Measurements from ENCODE around the gene SYP.

DNA sequence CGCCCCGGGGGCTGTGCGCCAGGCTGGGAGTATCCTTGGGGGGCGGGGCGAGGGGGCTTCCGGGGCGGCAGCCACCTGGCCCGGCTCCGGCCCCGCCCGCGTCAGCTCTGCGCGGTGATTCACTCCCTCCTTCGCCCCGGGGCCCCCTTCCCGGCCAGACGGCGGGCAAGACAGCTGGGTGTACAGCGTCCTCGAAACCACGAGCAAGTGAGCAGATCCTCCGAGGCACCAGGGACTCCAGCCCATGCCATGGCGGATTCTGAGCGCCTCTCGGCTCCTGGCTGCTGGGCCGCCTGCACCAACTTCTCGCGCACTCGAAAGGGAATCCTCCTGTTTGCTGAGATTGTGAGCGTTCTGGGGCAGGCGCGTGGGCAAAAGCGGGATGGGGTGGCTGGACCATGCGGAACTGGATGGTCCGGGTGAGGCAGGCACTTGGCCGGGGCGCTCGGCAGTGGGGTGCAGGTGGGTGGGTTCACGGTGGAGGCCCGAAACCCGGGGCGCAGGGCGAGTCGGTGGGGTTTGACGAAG, 28.2 kb downstream of the SYP start, which contains the start of gene PLP2:
- TF ChIP-seq POLR2A (IDR thresholded peaks at IDR 0.05; ENCODE audit: low read depth, low read length), result no peak
- TF ChIP-seq, protein P1, sequence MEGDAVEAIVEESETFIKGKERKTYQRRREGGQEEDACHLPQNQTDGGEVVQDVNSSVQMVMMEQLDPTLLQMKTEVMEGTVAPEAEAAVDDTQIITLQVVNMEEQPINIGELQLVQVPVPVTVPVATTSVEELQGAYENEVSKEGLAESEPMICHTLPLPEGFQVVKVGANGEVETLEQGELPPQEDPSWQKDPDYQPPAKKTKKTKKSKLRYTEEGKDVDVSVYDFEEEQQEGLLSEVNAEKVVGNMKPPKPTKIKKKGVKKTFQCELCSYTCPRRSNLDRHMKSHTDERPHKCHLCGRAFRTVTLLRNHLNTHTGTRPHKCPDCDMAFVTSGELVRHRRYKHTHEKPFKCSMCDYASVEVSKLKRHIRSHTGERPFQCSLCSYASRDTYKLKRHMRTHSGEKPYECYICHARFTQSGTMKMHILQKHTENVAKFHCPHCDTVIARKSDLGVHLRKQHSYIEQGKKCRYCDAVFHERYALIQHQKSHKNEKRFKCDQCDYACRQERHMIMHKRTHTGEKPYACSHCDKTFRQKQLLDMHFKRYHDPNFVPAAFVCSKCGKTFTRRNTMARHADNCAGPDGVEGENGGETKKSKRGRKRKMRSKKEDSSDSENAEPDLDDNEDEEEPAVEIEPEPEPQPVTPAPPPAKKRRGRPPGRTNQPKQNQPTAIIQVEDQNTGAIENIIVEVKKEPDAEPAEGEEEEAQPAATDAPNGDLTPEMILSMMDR (IDR thresholded peaks at IDR 0.05; ENCODE audit: extremely low read depth in 1 of 2, insufficient read depth in 1 of 2, low read depth in 1 of 2, low read length in 2 of 2), result no peak
